Endometrial microvascular endothelial cells (primary cell): ENCODE results near the gene LSP1. TPM values are rescaled to one million over a fixed set of nuclear protein-coding genes. Genes with fewer than 3 reads are reported as not detected.

Source experiments
- in situ Hi-C: cut with HindIII; loops from 2 replicates; pipeline ENCODE4 v1.10.0; 2017; ENCODE audit warnings: low sequenced_read_pairs, low pct_unique_long_range_greater_than_20kb; ENCODE audit errors: inconsistent ontology term
- total RNA-seq: library from RNA; depleted of rRNA; stranded (reverse); fragments of >200 nt; gene quantifications from one replicate; pipeline ENCODE4 v1.2.3, GENCODE V29; 2015; ENCODE audit errors: inconsistent ontology term

The LSP1 gene
- total RNA-seq, 1 donor from 2014 or later = not detected

- in situ Hi-C loops = no loop called here
Measured at GRCh38 chr11:1834779-1835670, 17.9 kb upstream of the LSP1 start, which contains the start of gene SYT8. Gene SYT8, plus strand, starts transcription at chr11:1834990. Its CDS starts 116 bp downstream, at chr11:1835106.

DNA sequence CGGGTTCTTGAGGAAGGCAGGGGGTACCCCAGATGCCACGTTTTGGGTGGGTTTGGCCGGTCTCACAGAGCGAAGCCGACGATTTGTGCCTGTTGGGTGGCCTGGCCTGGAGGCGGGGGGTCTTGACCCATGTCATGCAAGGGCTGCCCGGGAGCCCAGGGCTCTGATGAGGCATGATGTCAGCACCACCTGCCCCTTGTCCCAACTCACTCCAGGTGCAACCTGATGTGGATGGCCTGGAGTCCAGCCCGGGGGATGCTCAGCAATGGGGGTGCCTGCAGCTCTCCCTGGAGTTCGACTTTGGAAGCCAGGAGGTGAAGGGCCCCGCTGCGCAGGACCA is 17.2 kb upstream of the LSP1 start:
- in situ Hi-C loops = no loop called here

DNA sequence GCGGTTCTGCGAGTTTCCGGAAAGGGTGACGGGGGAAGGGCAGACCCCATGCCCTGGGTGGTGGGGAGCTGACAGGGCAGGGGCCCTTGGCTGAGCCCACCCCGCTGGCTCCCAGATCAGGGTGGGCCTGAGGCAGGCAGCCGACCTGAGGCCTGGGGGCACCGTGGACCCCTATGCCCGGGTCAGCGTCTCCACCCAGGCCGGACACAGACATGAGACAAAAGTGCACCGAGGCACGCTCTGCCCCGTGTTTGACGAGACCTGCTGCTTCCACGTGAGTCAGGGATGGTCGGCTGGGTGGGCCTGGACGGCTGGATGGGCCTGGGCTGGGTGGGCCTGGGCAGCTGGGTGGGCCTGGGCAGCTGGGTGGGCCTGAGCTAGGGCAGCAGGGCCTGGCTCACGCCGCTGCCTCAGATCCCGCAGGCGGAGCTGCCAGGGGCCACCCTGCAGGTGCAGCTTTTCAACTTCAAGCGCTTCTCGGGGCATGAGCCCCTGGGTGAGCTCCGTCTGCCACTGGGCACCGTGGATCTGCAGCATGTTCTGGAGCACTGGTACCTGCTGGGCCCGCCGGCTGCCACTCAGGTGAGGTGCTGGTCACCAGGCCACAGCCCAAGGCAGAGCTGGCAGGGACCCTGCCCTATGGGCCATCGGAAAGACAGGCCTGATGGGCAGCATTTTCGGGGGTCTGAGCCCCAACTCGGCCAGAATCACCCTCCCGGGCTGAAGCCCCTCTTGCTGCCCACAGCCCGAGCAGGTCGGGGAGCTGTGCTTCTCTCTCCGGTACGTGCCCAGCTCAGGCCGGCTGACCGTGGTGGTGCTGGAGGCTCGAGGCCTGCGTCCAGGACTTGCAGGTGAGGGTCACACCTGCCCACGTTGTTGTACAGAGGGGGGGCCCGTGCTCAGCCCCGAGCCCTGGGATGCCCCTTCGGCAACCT is 16.6 kb upstream of the LSP1 start:
- in situ Hi-C loops = no loop called here

- in situ Hi-C loops = no loop called here
Measured at GRCh38 chr11:1837171-1838076, 15.5 kb upstream of the LSP1 start.

DNA sequence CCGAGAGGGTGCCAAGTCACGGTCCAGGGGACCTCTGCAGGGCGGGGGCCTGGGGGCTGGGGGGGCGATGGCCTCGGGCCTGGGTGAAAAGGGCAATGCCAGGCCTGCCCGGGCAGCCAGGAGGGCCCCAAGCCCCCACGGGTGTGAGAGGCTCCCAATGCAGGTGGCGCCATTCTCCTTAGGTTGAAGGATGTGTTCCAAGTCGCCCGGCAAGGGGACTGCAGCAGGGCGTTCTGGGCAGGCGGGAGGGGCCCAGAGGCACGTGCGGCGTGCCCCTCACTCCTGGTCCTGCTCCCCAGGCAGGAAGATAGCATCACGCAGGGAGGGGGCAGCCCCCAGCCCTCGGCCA is 14.8 kb upstream of the LSP1 start:
- in situ Hi-C loops = no loop called here

DNA sequence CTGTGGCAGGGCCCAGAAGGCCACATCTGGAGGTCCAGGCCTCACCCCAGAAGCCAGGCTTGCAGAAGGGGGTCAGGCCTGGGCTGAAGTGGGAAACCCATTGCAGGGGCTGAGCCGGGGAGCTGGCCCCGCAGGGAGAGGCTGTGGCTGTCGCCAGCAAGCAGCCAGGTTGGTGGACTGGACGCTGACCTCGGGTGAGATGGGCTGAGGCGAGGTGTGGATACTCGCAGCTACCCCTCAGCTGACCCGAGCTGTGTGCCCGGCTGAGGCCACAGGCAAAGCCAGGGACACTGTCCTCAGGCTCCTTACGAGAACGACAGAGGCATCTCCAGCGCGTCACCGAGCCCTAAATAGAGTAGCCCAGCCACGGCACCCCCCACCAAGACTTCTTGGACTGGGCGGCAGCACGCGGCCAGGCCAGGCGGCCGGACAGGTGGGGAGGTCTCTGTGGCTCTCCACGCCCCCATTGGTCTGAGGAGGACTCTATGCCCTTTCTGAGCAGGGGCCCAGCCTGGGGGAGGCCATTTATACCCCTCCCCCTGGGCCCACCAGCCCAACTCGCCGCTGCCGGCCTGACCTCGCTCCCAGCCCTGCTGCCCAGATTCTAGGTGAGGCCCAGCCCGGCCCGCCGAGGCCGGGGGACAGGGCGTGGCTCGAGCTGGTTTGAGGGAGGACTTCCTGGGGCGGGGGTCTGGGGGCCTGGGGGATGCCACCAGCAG is 14.3 kb upstream of the LSP1 start, which contains the start of gene TNNI2:
Gene TNNI2, plus strand, starts transcription at position 556 of the 719 bp plus-strand sequence. CDS start 716 bp downstream, outside the sequence.
- in situ Hi-C loops = no loop called here

GRCh38 chr11:1839204-1839923 is 13.5 kb upstream of the LSP1 start:
- in situ Hi-C loops = no loop called here

GRCh38 chr11:1839924-1840779 is 12.7 kb upstream of the LSP1 start:
- in situ Hi-C loops = no loop called here

DNA sequence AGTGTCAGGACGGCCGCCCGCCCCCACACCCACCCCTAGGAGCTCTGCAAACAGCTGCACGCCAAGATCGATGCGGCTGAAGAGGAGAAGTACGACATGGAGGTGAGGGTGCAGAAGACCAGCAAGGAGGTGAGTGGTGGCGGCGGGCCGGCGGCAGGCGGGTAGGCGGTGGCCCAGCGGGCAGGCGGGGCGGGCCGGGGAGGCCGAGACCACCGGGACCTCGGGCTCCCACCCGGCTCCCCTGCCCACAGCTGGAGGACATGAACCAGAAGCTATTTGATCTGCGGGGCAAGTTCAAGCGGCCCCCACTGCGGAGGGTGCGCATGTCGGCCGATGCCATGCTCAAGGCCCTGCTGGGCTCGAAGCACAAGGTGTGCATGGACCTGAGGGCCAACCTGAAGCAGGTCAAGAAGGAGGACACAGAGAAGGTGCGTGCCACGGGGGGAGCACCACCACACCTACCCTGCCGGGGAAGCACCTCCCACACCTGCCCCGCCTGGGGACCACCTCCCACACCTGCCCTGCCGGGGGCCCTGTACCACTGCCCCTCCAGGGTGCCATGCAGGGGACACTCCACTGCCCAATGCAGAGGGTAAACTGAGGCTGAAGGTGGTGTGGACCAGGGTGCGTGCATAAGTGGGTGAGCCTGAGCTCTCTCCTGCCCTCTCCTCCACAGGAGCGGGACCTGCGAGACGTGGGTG is 12.0 kb upstream of the LSP1 start:
- in situ Hi-C loops = no loop called here

DNA sequence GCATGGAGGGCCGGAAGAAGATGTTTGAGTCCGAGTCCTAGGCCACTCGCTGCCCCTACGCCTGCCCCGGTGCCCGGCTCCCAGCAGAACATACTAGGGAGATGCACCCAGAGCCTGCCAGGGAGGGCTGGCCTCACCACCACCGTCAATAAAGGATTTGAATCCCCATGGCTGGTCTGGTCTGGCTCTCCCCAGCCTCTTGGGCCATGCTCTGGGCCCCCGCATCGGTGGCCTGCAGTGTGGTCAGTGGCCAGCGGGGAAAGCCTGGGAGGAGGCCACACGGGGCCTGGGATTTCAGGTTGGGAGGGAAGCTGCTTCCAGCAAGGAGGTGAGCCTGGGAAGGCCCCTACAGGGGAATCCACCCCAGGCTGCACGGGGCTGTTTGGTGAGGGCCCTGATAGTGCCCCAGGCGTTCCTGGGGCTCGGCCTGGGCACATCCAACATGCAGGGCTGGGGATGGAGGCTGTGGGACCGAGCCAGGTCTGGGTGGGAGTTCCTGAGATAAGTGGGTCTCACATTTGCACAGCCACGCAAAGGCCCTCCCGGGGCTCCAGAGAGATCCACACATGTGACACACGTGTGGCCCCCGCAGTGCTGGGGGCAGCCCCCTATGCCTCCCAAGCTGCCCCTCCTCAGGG is 11.3 kb upstream of the LSP1 start:
- in situ Hi-C loops = no loop called here

- in situ Hi-C loops = no loop called here
Measured at GRCh38 chr11:1842149-1843097, 10.5 kb upstream of the LSP1 start.

GRCh38 chr11:1843098-1843473 is 9.8 kb upstream of the LSP1 start:
- in situ Hi-C loops = no loop called here

- in situ Hi-C loops = no loop called here
Measured at GRCh38 chr11:1843796-1844195, 9.1 kb upstream of the LSP1 start.

- in situ Hi-C loops = no loop called here
Measured at GRCh38 chr11:1844221-1845094, 8.4 kb upstream of the LSP1 start.
